Thyroid gland (tissue), 4 donors: ENCODE data around the gene KCNQ2. TPM values are rescaled to one million over a fixed set of nuclear protein-coding genes. Genes with fewer than 3 reads are reported as not detected.

ENCODE experiments used
- DNase-seq, 2 donors: peaks; one replicate each; pipeline ENCODE4 v3.0.0-alpha.2; 2019
- H3K27ac ChIP-seq, 3 donors: fragments of 200-600 bp; sonication (generic); 1 replicate in 2 of 3; 2 replicates in 1 of 3; pipeline ENCODE4 v1.5.1; 2016 to 2019; ENCODE audit warnings: mild to moderate bottlenecking in 1 of 3, moderate library complexity in 1 of 3
- H3K27me3 ChIP-seq: fragments of 200-600 bp; sonication (generic); one replicate; pipeline ENCODE4 v1.5.1; 2019
- H3K36me3 ChIP-seq, 2 donors: fragments of 200-600 bp; sonication (generic); one replicate each; pipeline ENCODE4 v1.5.1; 2016 to 2019
- H3K4me1 ChIP-seq, 2 donors: fragments of 200-600 bp; sonication (generic); one replicate each; pipeline ENCODE4 v1.5.1; 2017 to 2019
- H3K4me3 ChIP-seq, 3 donors: fragments of 200-600 bp; sonication (generic); replicated peaks in 1 of 3; 1 replicate in 2 of 3; 2 replicates in 1 of 3; pipeline ENCODE4 v1.5.1; 2016; ENCODE audit warnings: mild to moderate bottlenecking in 1 of 3
- H3K9me3 ChIP-seq: fragments of 200-600 bp; sonication (generic); one replicate; pipeline ENCODE4 v1.5.1; 2017
- POLR2A ChIP-seq, 2 donors: fragments of 450-650 bp; IDR thresholded peaks; one replicate each; pipeline ENCODE4 v1.6.1; 2017; ENCODE audit warnings: antibody characterized with exemption in 2 of 2, mild to moderate bottlenecking in 2 of 2, moderate library complexity in 1 of 2
- WGBS, 2 donors: methylation state at CpG; one replicate each; pipeline ENCODE4 v1.1.5; 2017; 5-methylcytosine and 5-hydroxymethylcytosine counted together
- intact Hi-C: fragments of 100-400 bp; cut with DNase I; formaldehyde crosslinking; loops from one replicate; pipeline ENCODE4 v1.15.1; 2023
- total RNA-seq, 4 donors: library from RNA; depleted of rRNA; stranded (reverse); fragments of >200 nt; gene quantifications; one replicate each; pipeline ENCODE4 v1.2.3, GENCODE V29; 2016
- TF ChIP-seq, protein P1 (sequence below), 6 experiments: fragments of 200-600 bp in 3 of 6; fragments of 450-650 bp in 3 of 6; sonication (generic) in 3 of 6; IDR thresholded peaks; one replicate each; pipeline ENCODE4 v1.5.1; 2016 to 2019; ENCODE audit warnings: antibody characterized with exemption in 6 of 6, mild to moderate bottlenecking in 2 of 6, inconsistent platforms in 1 of 6, moderate library complexity in 1 of 6

Gene KCNQ2
- total RNA-seq, 4 donors from 2014 or later: 0.11 to 0.27 TPM; not detected in 2

DNA sequence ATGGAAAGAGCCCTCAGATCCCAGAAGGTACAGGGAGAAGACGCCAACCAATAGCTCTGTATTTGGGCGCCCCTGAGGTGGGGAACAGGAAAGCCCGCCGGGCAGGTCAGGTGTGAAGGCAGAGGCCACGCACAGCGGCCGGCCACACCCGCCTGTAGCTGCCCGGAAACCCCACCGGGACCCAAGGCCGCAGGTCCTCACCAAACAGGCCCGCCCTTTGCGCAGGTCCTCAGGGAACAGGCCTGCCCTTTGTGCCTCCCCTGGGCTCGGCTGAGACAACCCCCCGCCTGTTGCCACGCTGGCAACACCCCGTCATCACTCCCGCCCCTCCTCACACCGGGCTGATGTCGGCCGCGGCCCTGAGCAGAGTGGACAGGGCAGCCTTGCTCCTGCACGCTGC, 66.4 kb downstream of the KCNQ2 start:
- Histone ChIP-seq H3K27me3 (no peaks in the 10 kb centered on the region), H3K27ac (no peak overlapping the region), H3K4me1 (no peaks in the 10 kb centered on the region), H3K4me3 (no peak overlapping the region), H3K36me3 (no peaks in the 10 kb centered on the region), H3K9me3 (no peaks in the 10 kb centered on the region)
- TF ChIP-seq, protein P1, sequence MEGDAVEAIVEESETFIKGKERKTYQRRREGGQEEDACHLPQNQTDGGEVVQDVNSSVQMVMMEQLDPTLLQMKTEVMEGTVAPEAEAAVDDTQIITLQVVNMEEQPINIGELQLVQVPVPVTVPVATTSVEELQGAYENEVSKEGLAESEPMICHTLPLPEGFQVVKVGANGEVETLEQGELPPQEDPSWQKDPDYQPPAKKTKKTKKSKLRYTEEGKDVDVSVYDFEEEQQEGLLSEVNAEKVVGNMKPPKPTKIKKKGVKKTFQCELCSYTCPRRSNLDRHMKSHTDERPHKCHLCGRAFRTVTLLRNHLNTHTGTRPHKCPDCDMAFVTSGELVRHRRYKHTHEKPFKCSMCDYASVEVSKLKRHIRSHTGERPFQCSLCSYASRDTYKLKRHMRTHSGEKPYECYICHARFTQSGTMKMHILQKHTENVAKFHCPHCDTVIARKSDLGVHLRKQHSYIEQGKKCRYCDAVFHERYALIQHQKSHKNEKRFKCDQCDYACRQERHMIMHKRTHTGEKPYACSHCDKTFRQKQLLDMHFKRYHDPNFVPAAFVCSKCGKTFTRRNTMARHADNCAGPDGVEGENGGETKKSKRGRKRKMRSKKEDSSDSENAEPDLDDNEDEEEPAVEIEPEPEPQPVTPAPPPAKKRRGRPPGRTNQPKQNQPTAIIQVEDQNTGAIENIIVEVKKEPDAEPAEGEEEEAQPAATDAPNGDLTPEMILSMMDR (IDR thresholded peaks at IDR 0.05): no peak
- no peak for TF ChIP-seq POLR2A (IDR thresholded peaks at IDR 0.05)
- intact Hi-C loops: no loop called here
- 87 to 95% methylated on average over 7 to 22 of the region's 23 CpGs for WGBS, 2 donors
- DNase-seq: no peak

DNA sequence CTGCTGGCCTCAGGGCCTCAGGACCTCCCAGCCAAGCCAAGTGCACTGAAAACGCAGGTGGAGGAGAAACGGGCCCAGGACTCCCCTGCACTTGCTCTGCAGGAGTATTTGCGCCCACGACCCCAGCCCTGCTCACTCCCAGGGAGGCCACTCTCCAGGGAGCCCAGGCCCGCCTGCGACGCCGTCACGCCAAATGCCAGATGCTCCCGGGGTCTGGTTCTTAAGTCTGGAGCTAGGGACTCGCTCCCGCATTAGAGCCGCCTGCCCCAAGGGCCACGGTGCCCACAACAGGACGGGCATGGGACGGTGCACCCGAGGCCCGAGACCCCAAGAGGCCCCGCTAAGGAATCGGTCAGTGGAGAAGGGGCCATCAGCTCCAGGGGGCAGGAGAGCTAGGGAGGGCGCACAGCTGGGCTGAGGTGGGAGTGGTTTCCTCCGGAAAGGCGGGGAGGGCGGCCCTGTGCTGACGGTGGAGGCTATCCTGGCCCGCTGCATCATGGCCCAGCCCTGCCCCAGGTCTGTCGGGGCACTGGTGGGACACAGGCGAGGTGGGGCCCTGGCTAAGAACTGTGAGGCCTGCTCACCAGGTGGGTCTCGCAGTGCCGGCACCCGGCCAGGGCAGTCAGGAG, 67.2 kb downstream of the KCNQ2 start:
- no peaks in the 10 kb centered on the region for H3K27me3 ChIP-seq
- intact Hi-C loops: no loop called here
- TF ChIP-seq POLR2A (IDR thresholded peaks at IDR 0.05): no peak
- TF ChIP-seq, protein P1 (IDR thresholded peaks at IDR 0.05): no peak
- no peaks in the 10 kb centered on the region for H3K36me3 ChIP-seq
- 77 to 84% methylated on average over 17 to 29 of the region's 31 CpGs for WGBS, 2 donors
- no peak overlapping the region for H3K4me3 ChIP-seq
- DNase-seq: no peak
- no peaks in the 10 kb centered on the region for H3K9me3 ChIP-seq
- no peaks in the 10 kb centered on the region for H3K4me1 ChIP-seq
- no peak overlapping the region for H3K27ac ChIP-seq

DNA sequence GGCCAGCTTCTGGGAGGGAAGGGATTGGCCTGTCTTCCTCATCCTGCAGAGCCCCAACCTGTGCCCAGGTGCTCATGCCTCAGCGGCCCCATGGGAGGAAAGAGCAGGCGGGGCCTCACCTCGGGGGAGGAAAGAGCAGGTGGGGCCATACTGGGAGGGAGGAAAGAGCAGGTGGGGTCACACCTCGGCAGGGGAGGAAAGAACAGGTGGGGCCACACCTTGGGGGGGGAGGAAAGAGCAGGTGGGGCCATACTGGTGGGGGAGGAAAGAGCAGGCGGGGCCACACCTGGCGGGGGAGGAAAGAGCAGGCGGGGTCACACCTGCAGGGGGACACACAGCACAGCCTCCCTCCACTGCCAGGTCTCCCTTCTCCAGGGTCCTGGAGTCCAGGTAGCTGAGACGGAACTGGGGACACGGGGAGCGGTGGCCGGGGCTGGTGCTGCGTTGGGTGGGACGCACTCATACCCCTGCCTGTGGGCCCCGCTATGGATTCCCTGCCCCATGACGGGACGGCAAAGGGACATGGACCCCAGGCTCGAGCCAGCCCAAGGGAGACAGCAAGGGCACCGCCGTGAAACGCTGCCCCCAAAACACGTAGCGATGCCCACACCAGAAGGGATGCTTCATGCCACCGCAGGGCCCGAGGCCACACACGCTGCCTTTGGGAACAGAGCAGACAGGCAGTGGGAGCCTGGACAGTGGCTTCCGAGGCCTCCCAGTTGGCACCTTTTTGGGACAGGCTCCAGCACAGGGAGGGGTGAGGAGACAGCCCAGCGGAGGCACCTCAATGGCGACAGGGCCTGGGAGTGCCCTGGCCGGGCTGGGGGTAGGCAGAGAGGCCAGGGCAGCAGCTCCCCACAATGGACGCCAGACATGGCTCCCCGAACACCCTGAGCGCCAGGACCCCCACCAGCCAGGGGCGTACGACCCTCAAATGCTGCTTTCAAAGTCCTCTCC, 68.0 kb downstream of the KCNQ2 start:
- intact Hi-C loops: no loop called here
- TF ChIP-seq POLR2A (IDR thresholded peaks at IDR 0.05): no peak
- TF ChIP-seq, protein P1 (IDR thresholded peaks at IDR 0.05): no peak
- no peak for DNase-seq
- no peaks in the 10 kb centered on the region for H3K4me1 ChIP-seq
- no peaks in the 10 kb centered on the region for H3K36me3 ChIP-seq
- H3K27ac ChIP-seq: no peak overlapping the region
- H3K4me3 ChIP-seq: no peak overlapping the region
- 68 to 73% methylated on average over 19 to 23 of the region's 34 CpGs for WGBS, 2 donors
- H3K9me3 ChIP-seq: no peaks in the 10 kb centered on the region
- no peaks in the 10 kb centered on the region for H3K27me3 ChIP-seq

DNA sequence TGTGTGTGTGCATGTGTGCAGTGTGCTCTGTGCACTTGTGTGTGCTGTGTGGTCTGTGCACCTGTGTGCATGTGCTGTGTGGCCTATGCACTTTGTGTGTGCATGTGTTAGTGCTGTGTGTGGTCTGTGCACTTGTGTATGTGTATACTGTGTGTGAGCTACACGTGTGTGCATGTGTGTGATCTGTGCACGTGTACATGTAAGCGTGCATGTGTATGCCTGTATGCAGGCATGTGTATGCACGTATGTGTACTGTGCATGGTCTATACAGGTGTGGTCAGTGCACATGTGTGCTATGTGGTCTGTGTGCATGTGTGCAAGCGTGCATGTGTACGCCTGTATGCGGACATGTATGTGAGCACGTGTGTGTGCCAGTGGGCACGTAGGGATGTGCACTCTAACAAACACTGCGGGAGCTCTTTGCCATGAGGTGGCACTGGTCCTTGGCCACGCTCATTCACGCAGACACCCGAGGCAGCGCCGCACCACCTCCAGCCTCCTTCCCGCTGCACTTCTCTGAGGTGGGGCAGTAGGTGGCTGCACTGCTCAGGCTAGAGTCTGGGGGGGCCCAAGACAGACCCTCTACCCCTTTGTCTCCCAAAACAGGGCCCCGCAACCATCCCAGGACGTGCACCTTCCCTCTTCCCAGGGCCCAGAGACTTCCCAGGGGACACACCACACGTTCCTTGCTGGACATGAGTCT, 68.9 kb downstream of the KCNQ2 start:
- no peak overlapping the region for H3K27ac ChIP-seq
- H3K4me1 ChIP-seq: no peaks in the 10 kb centered on the region
- H3K4me3 ChIP-seq: no peak overlapping the region
- intact Hi-C loops: no loop called here
- no peaks in the 10 kb centered on the region for H3K9me3 ChIP-seq
- DNase-seq: no peak
- no peaks in the 10 kb centered on the region for H3K27me3 ChIP-seq
- 69 to 82% methylated on average over 12 to 17 of the region's 19 CpGs for WGBS, 2 donors
- no peaks in the 10 kb centered on the region for H3K36me3 ChIP-seq
- TF ChIP-seq, protein P1 (IDR thresholded peaks at IDR 0.05): no peak
